ENCODE measurements around the gene ANAPC2.

- TF ChIP-seq POLR2AphosphoS5 (IDR thresholded peaks at IDR 0.05) (no peak), CTCF (IDR thresholded peaks at IDR 0.05) (no peak), POLR2A (IDR thresholded peaks at IDR 0.05; ENCODE audit: low read depth) (no peak)
Measured at GRCh38 chr9:137195525-137196220, 7.3 kb upstream of the ANAPC2 start.

All from esophagus muscularis mucosa (tissue), 3 donors.